Measurements from ENCODE around the gene CCDC63.
A peak's percentile ranks its signal among the peaks of the same experiment; 100 is the strongest.

Gene CCDC63

GRCh38 chr12:110846615-110847566 lies at the start of gene CCDC63:
Gene CCDC63 (plus strand): TSS chr12:110846987. CDS start chr12:110852955, 5,968 bp downstream.
- DNase-seq, result peak in 1 of 4 experiments; percentile 12

DNA sequence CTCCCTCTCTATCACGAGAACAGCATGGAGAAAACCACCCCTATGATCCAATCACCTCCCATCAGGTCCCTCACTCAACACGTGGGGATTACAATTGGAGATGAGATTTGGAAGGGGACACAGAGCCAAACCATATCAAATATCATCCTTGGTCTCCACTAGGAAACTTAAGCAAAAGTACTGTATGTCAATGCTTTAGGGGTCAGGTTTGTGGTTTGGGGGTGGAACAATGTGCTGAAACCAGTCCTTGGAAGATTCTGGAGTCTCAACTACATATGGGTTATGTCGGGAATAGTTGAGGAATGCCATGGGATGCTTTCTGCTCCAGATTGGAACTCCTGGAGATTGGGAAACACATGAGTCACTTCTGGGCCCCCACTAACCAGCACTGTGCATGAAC lies 48.3 kb upstream of the CCDC63 start:
- DNase-seq, result no peak

DNA sequence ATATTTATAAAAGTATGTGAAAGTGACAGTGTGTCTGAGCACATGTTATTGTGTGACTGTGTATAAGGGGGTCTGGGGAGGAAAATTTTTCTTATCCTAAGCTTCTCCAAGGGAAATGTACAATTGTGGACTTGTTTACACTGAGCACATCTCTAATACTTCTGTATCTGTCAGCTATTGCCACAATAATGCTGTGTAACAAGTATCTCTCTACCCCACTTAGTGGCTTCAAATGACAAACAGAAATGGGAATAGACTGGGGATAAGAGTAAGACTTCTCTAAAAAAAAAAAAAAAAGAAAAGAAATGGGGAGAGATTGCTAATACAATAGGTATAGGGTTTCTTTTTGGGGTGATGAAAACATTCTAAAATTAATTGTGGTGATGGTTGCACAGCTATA lies 44.3 kb upstream of the CCDC63 start:
- DNase-seq, result no peak

- no peak for DNase-seq
These were observed 42.4 kb upstream of the CCDC63 start for GRCh38 chr12:110804406-110804805.

- no peak for DNase-seq
These were observed 39.1 kb upstream of the CCDC63 start for GRCh38 chr12:110807640-110808039.

DNA sequence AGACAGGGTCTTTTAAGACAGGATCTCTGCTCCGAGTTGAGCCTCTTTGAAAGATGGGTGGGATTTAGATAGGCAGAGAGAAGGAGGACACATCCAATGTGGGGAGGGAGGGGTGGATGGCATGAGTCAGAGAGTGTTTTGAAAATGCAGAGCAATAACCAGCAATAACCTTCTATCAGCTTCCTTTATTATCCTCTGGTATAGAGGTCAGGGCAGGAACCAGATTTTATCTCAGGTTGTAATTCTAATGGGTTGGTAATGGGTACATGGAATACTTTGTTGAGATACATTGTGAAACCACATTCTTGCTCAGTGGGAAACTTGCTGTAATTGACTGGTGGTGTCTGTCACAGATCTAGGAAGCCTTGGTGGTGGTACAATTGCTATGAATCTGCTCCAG lies 37.6 kb upstream of the CCDC63 start:
- DNase-seq, result no peak

DNA sequence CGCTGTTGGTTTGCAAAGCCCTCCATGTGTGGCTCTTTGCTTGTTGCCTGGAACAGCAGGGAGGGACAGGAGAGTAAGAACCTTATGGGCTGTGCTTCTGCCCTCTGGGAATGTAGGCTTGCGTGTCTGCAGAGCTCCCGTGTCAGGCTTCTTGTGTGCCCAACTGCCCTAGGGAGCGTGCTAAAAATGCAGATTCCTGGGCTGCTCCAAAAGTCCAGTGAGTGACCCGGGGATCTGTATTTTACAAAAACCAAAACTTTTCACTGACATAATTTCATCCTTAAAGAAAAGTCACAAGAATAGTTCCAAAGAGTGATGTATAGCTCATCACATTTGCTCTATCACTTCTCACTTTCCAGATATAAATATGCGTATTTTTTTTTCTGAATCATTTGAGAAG lies 34.8 kb upstream of the CCDC63 start:
- DNase-seq, result no peak

DNA sequence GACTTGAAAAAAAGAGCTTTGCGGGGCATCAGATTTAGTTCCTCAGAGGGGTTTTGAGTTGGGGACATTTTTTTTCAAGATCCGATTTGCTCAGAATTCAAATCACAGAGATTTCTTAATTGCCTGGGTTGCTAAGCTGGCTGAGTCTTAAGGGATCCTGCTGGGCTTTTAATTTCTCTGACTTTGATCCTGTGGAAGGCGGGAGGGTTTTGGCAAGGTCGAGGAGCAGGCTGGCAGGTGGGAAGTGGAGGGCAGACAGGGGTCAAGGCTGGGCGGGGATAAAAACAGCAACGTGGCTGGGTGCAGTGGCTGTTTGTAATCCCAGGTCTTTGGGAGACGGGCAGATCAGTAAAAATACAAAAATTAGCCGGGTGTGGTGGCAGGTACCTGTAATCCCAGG lies 33.5 kb upstream of the CCDC63 start:
- no peak for DNase-seq

DNA sequence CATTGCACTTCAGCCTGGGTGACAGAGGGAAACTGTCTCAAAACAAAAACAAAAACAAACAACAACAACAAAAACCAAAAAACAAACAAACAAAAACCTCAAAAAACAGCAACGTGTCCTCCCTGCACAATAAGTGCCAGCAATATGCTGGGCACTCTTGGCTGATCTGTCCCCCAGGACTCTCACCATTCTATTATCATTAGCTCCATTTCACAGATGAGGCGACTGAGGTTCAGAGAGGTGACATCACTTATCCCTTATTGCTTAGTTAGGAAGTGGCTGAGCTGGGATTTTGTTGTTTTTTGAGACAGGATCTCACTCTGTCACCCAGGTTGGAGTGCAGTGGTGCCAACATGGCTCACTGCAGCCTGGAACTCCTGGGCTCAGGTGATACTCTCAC lies 33.0 kb upstream of the CCDC63 start:
- DNase-seq, result no peak

GRCh38 chr12:110816248-110816647 lies 30.5 kb upstream of the CCDC63 start:
- DNase-seq, result no peak

GRCh38 chr12:110816779-110817178 lies 30.0 kb upstream of the CCDC63 start:
- no peak for DNase-seq

DNA sequence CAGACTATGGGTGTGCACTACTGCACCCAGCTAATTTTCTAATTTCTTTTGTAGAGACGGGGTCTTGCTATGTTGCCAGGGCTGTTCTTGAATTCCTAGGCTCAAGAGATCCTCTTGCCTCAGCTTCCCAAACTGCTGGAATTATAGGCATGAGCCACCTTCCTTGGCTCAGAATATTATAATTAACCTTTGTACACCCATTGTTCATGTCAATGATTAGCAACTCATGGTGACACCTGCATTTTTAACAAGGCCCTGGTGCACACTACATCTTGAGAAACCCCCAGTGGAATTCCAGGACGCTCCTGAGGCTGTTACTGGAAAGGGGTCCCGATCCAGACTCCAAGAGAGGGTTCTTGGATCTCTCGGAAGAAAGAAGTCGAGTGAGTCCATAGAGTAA lies 28.3 kb upstream of the CCDC63 start:
- DNase-seq, result no peak

DNA sequence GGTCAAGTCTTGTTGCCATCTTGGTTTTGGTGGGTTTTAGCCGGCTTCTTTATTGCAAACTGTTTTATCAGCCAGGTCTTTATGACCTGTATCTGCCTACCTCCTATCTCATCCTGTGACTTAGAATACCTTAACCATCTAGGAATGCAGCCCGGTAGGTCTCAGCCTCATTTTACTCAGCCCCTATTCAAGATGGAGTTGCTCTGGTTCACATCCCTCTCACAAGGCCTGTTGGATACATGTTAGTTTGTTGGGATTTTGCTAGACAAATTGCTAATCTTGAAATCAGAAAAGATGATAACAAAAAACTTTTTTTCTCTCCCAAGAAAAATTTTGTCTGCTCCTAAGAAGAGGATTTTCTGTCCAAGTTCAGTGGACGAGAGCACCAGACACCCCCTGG lies 27.6 kb upstream of the CCDC63 start:
- no peak for DNase-seq

- no peak for DNase-seq
These were observed 27.1 kb upstream of the CCDC63 start for GRCh38 chr12:110819646-110820045.

GRCh38 chr12:110821917-110822316 lies 24.9 kb upstream of the CCDC63 start:
- DNase-seq, result no peak

DNA sequence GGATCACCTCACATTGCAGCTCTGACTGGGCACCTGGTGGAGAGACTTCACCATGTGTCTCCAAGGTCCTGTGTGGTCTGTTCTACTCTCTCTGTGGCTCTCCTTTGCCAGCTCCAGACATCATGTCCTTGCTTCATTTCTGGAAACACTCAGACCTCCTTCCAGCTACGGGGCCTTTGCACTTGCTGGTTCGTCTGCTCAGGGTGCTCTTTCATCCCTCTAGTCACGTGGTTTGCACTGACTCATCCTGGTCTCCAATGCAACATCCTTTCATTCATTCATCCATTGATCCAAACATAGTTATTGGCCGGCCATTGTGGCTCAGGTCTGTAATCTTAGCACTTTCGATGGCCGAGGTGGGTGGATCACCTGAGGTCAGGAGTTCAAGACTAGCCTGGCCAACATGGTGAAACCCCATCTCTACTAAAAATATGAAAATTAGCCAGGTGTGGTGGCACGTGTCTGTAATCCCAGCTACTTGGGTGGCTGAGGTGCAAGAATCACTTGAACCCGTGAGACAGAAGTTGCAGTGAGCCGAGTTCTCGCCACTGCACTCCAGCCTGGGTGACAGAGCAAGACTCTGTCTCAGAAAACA lies 23.9 kb upstream of the CCDC63 start:
- no peak for DNase-seq

GRCh38 chr12:110824342-110824741 lies 22.4 kb upstream of the CCDC63 start:
- DNase-seq, result no peak

GRCh38 chr12:110825530-110825929 lies 21.3 kb upstream of the CCDC63 start:
- no peak for DNase-seq

GRCh38 chr12:110826592-110827200 lies 20.1 kb upstream of the CCDC63 start:
- peak; percentile 66 to 89 (median 74) for DNase-seq

DNA sequence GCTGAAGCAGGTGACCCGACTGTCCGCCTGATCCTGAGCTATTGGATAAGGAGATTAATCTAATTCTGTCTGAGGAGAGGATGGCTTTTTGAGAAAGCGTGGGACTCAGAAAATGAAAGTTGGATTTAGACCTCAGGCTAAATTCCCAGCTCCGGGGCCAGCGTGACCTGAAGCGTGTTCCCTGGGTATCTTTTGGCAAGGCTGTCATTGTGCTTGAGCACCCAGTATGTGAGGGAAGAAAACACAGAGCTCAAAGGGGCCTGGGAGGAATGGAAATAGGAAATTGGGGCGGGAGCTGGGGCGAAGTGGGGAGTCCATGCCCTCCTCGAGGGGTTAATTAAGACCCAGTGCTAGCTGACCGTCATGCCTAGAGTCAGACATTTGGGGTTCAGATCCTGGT lies 17.5 kb upstream of the CCDC63 start:
- DNase-seq, result no peak

DNA sequence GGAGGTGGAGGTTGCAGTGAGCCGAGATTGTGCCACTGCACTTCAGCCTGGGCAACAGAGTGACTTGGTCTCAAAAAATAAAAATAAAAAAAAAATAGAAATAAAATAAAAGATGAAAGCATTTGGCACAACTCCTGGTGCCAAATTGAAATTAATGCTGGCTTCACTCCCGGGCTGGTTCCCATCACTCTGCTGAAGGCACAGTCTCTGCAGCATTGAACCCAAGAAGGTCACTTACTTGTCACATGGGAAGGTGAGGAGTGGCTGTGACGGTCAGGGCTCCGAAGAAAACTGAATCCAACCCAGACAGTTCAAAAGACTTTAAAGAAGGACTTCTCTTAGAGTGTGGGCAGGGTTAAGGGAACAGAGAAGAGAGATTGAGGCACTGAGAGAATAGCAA lies 10.5 kb upstream of the CCDC63 start:
- no peak for DNase-seq

- DNase-seq, result no peak
These were observed 5.8 kb upstream of the CCDC63 start for GRCh38 chr12:110841007-110841406.

GRCh38 chr12:110844131-110844530 lies 2.7 kb upstream of the CCDC63 start:
- DNase-seq, result no peak
